ENCODE measurements around the gene MC2R.

MC2R gene

DNA sequence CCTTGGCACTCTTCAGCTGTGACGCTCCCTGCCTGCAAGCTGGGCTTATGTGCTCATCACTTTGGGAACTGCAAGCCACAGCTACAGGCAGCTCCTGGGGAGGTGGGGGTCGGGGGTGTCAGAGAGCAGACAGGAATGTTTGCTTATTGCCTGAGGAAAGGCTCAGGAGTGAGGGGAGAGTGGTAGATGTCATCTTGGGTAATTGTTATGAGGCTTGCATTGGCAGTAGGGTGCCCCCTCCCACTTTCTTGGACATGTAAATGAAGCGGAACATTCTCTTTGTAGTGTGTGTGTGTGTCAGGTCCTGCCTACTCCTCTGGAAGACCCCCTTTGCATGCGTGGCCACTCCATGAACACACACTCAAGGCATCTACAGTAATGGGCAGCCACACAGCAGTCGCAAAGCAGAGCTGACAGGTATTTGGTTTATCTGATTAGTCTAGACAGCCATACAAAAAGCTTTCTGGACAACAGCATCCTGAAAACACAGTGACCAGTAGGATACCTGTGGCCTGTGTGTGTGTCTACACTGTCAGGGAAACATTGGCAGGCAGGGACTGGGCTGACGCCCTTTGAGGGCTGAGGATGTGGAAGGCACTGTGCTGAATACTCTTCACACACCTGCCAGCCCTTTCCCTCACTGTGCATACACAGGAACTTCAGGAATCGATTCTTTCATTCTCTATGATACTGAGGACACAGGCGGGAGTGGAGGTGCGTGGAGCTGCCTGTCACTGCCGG, 17.1 kb upstream of the MC2R start:
- Histone ChIP-seq H2AK5ac (ENCODE audit: low read length) (no peak overlapping the region), H3K79me1 (ENCODE audit: low read length) (no peaks in the 10 kb centered on the region), H3K27me3 (ENCODE audit: insufficient read depth, low read length, poor library complexity) (no peaks in the 10 kb centered on the region), H3K23ac (ENCODE audit: low read length) (no peak overlapping the region), H3K27ac (ENCODE audit: low read depth, low read length) (no peak overlapping the region), H3K4me3 (ENCODE audit: low read length) (no peak overlapping the region), H3K56ac (ENCODE audit: low read length) (no peak overlapping the region), H2BK120ac (ENCODE audit: low read depth, low read length) (no peak overlapping the region), H3K36me3 (ENCODE audit: control insufficient read depth, insufficient read depth, low read length) (no peaks in the 10 kb centered on the region), H2BK15ac (replicated peaks; ENCODE audit: low read depth) (no peak overlapping the region), H4K5ac (ENCODE audit: low read length) (no peak overlapping the region), H4K8ac (ENCODE audit: low read depth, low read length) (no peak overlapping the region), H3K9ac (ENCODE audit: low read length) (no peak overlapping the region), H3K79me2 (ENCODE audit: control insufficient read depth, insufficient read depth, low read length) (no peaks in the 10 kb centered on the region), H3K18ac (ENCODE audit: low read length) (no peak overlapping the region), H2BK5ac (ENCODE audit: low read length) (no peak overlapping the region), H3K4me1 (ENCODE audit: control insufficient read depth, low read depth, low read length) (no peaks in the 10 kb centered on the region), H3K4me2 (ENCODE audit: low read length) (no peak overlapping the region), H3K4ac (ENCODE audit: low read depth, low read length) (no peak overlapping the region)
- DNase-seq: peak; percentile 28
- no CpG with 5 or more reads among the region's 10 CpGs for WGBS (ENCODE audit: extremely low coverage, insufficient coverage, low lambda C conversion rate)

DNA sequence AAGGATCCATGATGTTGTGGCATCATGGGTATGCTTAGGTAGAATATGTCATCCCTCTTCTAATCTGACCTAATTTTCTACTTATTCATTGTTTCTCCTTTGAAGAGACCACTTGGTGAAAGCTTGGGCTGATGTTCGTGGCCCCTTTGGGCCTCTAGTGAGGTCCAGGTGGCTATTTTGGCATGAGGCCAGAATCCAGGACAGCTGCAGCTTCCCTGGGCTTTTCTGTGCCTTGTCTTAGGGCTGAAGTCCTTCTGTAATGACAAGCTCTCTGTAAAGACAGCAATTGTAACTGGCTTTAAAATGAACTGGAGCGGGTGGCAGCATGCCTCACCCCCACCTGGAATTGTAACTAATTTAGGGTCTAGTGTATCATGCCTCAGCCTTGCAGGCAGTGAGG, 15.6 kb upstream of the MC2R start:
- Histone ChIP-seq H3K36me3 (ENCODE audit: control insufficient read depth, insufficient read depth, low read length) (no peaks in the 10 kb centered on the region), H3K79me1 (ENCODE audit: low read length) (no peaks in the 10 kb centered on the region), H3K56ac (ENCODE audit: low read length) (no peak overlapping the region), H3K23ac (ENCODE audit: low read length) (no peak overlapping the region), H3K27ac (ENCODE audit: low read depth, low read length) (no peak overlapping the region), H2BK5ac (ENCODE audit: low read length) (no peak overlapping the region), H2BK120ac (ENCODE audit: low read depth, low read length) (no peak overlapping the region), H3K4ac (ENCODE audit: low read depth, low read length) (no peak overlapping the region), H3K27me3 (ENCODE audit: insufficient read depth, low read length, poor library complexity) (no peaks in the 10 kb centered on the region), H3K9ac (ENCODE audit: low read length) (no peak overlapping the region), H2AK5ac (ENCODE audit: low read length) (no peak overlapping the region), H3K18ac (ENCODE audit: low read length) (no peak overlapping the region), H3K4me1 (ENCODE audit: control insufficient read depth, low read depth, low read length) (no peaks in the 10 kb centered on the region), H4K8ac (ENCODE audit: low read depth, low read length) (no peak overlapping the region), H3K4me3 (ENCODE audit: low read length) (no peak overlapping the region), H2BK15ac (replicated peaks; ENCODE audit: low read depth) (no peak overlapping the region), H3K4me2 (ENCODE audit: low read length) (no peak overlapping the region), H3K79me2 (ENCODE audit: control insufficient read depth, insufficient read depth, low read length) (no peaks in the 10 kb centered on the region), H4K5ac (ENCODE audit: low read length) (no peak overlapping the region)
- no CpG with 5 or more reads among the region's 2 CpGs for WGBS (ENCODE audit: extremely low coverage, insufficient coverage, low lambda C conversion rate)
- no peak for DNase-seq

GRCh38 chr18:13923221-13923620, 7.9 kb upstream of the MC2R start:
- DNase-seq: no peak
- no peak overlapping the region for H4K5ac ChIP-seq (ENCODE audit: low read length)
- H2BK15ac ChIP-seq (replicated peaks; ENCODE audit: low read depth): no peak overlapping the region
- no peaks in the 10 kb centered on the region for H3K36me3 ChIP-seq (ENCODE audit: control insufficient read depth, insufficient read depth, low read length)
- whole genome bisulfite sequencing (ENCODE audit: extremely low coverage, insufficient coverage, low lambda C conversion rate): no CpG with 5 or more reads among the region's 3 CpGs
- H3K79me2 ChIP-seq (ENCODE audit: control insufficient read depth, insufficient read depth, low read length): no peaks in the 10 kb centered on the region
- H2BK5ac ChIP-seq (ENCODE audit: low read length): no peak overlapping the region
- H2BK120ac ChIP-seq (ENCODE audit: low read depth, low read length): no peak overlapping the region
- no peak overlapping the region for H3K4me3 ChIP-seq (ENCODE audit: low read length)
- no peak overlapping the region for H3K23ac ChIP-seq (ENCODE audit: low read length)
- no peaks in the 10 kb centered on the region for H3K79me1 ChIP-seq (ENCODE audit: low read length)
- no peak overlapping the region for H3K18ac ChIP-seq (ENCODE audit: low read length)
- H3K4me1 ChIP-seq (ENCODE audit: control insufficient read depth, low read depth, low read length): no peaks in the 10 kb centered on the region
- H3K27ac ChIP-seq (ENCODE audit: low read depth, low read length): no peak overlapping the region
- H3K4me2 ChIP-seq (ENCODE audit: low read length): no peak overlapping the region
- H3K9ac ChIP-seq (ENCODE audit: low read length): no peak overlapping the region
- no peak overlapping the region for H4K8ac ChIP-seq (ENCODE audit: low read depth, low read length)
- H3K27me3 ChIP-seq (ENCODE audit: insufficient read depth, low read length, poor library complexity): no peaks in the 10 kb centered on the region
- no peak overlapping the region for H2AK5ac ChIP-seq (ENCODE audit: low read length)
- no peak overlapping the region for H3K4ac ChIP-seq (ENCODE audit: low read depth, low read length)
- no peak overlapping the region for H3K56ac ChIP-seq (ENCODE audit: low read length)

GRCh38 chr18:13918898-13919297, 3.6 kb upstream of the MC2R start:
- DNase-seq: no peak
- no peaks in the 10 kb centered on the region for H3K79me1 ChIP-seq (ENCODE audit: low read length)
- H3K4ac ChIP-seq (ENCODE audit: low read depth, low read length): no peak overlapping the region
- no peak overlapping the region for H4K5ac ChIP-seq (ENCODE audit: low read length)
- WGBS (ENCODE audit: extremely low coverage, insufficient coverage, low lambda C conversion rate): no CpG with 5 or more reads among the region's 8 CpGs
- no peaks in the 10 kb centered on the region for H3K36me3 ChIP-seq (ENCODE audit: control insufficient read depth, insufficient read depth, low read length)
- H3K23ac ChIP-seq (ENCODE audit: low read length): no peak overlapping the region
- H3K4me2 ChIP-seq (ENCODE audit: low read length): no peak overlapping the region
- H3K4me1 ChIP-seq (ENCODE audit: control insufficient read depth, low read depth, low read length): no peaks in the 10 kb centered on the region
- no peaks in the 10 kb centered on the region for H3K27me3 ChIP-seq (ENCODE audit: insufficient read depth, low read length, poor library complexity)
- no peak overlapping the region for H3K18ac ChIP-seq (ENCODE audit: low read length)
- H2BK120ac ChIP-seq (ENCODE audit: low read depth, low read length): no peak overlapping the region
- no peak overlapping the region for H2BK5ac ChIP-seq (ENCODE audit: low read length)
- H4K8ac ChIP-seq (ENCODE audit: low read depth, low read length): no peak overlapping the region
- H2AK5ac ChIP-seq (ENCODE audit: low read length): no peak overlapping the region
- H3K4me3 ChIP-seq (ENCODE audit: low read length): no peak overlapping the region
- no peak overlapping the region for H3K27ac ChIP-seq (ENCODE audit: low read depth, low read length)
- no peak overlapping the region for H3K9ac ChIP-seq (ENCODE audit: low read length)
- H2BK15ac ChIP-seq (replicated peaks; ENCODE audit: low read depth): no peak overlapping the region
- no peak overlapping the region for H3K56ac ChIP-seq (ENCODE audit: low read length)
- H3K79me2 ChIP-seq (ENCODE audit: control insufficient read depth, insufficient read depth, low read length): no peaks in the 10 kb centered on the region

DNA sequence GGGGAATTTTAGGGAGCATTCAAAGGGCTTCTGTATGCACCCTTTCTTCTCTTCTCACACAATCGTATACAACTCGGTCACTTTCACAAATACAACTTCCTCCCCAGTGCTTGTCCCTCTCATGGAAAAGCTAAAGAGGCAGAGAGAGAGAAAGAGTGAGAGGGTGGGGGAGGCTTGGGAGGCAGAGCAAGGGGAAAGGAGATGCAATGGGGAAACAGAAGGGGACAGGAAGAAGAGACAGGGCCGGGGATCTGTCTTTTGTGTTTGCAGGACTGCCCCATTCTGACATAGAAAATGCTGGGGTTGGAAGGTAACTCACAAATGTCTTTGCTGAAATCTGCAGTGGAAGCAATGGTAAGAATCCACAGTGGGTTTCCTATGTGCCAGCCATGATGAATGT, 2.1 kb upstream of the MC2R start:
- no peaks in the 10 kb centered on the region for H3K36me3 ChIP-seq (ENCODE audit: control insufficient read depth, insufficient read depth, low read length)
- H4K8ac ChIP-seq (ENCODE audit: low read depth, low read length): no peak overlapping the region
- no peak overlapping the region for H3K4me3 ChIP-seq (ENCODE audit: low read length)
- H3K4me2 ChIP-seq (ENCODE audit: low read length): no peak overlapping the region
- no peak overlapping the region for H3K18ac ChIP-seq (ENCODE audit: low read length)
- no peak overlapping the region for H2BK15ac ChIP-seq (replicated peaks; ENCODE audit: low read depth)
- no peak overlapping the region for H2BK5ac ChIP-seq (ENCODE audit: low read length)
- WGBS (ENCODE audit: extremely low coverage, insufficient coverage, low lambda C conversion rate): no CpG with 5 or more reads among the region's 3 CpGs
- no peaks in the 10 kb centered on the region for H3K4me1 ChIP-seq (ENCODE audit: control insufficient read depth, low read depth, low read length)
- H3K27me3 ChIP-seq (ENCODE audit: insufficient read depth, low read length, poor library complexity): no peaks in the 10 kb centered on the region
- H3K79me2 ChIP-seq (ENCODE audit: control insufficient read depth, insufficient read depth, low read length): no peaks in the 10 kb centered on the region
- no peak overlapping the region for H3K4ac ChIP-seq (ENCODE audit: low read depth, low read length)
- no peak overlapping the region for H2BK120ac ChIP-seq (ENCODE audit: low read depth, low read length)
- H3K9ac ChIP-seq (ENCODE audit: low read length): no peak overlapping the region
- no peak overlapping the region for H3K23ac ChIP-seq (ENCODE audit: low read length)
- no peak overlapping the region for H3K56ac ChIP-seq (ENCODE audit: low read length)
- H2AK5ac ChIP-seq (ENCODE audit: low read length): no peak overlapping the region
- DNase-seq: no peak
- no peaks in the 10 kb centered on the region for H3K79me1 ChIP-seq (ENCODE audit: low read length)
- no peak overlapping the region for H3K27ac ChIP-seq (ENCODE audit: low read depth, low read length)
- no peak overlapping the region for H4K5ac ChIP-seq (ENCODE audit: low read length)

DNA sequence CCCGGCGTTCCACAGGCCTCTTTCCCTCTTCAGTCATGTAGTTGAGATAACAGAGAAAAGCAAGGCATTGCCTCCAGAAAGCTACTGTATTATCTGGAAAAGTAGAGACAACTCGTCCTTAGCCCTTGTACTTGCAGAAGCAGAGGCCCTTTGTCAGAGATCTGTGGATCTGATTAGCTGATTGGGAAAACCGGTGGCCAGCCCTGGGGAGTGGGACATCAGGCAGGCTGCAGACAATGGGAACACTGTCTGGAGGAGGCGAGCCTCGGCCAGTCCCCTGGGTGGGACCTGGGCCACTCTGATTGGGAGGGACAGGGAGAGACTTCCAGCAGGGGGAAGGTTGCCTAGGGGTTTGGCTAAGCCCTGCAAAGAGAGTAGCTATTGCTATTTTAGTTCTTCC, 1.2 kb upstream of the MC2R start:
- Histone ChIP-seq H3K79me2 (ENCODE audit: control insufficient read depth, insufficient read depth, low read length) (no peaks in the 10 kb centered on the region), H3K56ac (ENCODE audit: low read length) (no peak overlapping the region), H3K79me1 (ENCODE audit: low read length) (no peaks in the 10 kb centered on the region), H3K27me3 (ENCODE audit: insufficient read depth, low read length, poor library complexity) (no peaks in the 10 kb centered on the region), H4K5ac (ENCODE audit: low read length) (no peak overlapping the region), H2AK5ac (ENCODE audit: low read length) (no peak overlapping the region), H3K36me3 (ENCODE audit: control insufficient read depth, insufficient read depth, low read length) (no peaks in the 10 kb centered on the region), H4K8ac (ENCODE audit: low read depth, low read length) (no peak overlapping the region), H3K27ac (ENCODE audit: low read depth, low read length) (no peak overlapping the region), H3K4me2 (ENCODE audit: low read length) (no peak overlapping the region), H3K9ac (ENCODE audit: low read length) (no peak overlapping the region), H3K4ac (ENCODE audit: low read depth, low read length) (no peak overlapping the region), H3K18ac (ENCODE audit: low read length) (no peak overlapping the region), H3K23ac (ENCODE audit: low read length) (no peak overlapping the region), H3K4me3 (ENCODE audit: low read length) (no peak overlapping the region), H3K4me1 (ENCODE audit: control insufficient read depth, low read depth, low read length) (no peaks in the 10 kb centered on the region), H2BK120ac (ENCODE audit: low read depth, low read length) (no peak overlapping the region), H2BK5ac (ENCODE audit: low read length) (no peak overlapping the region), H2BK15ac (replicated peaks; ENCODE audit: low read depth) (no peak overlapping the region)
- no CpG with 5 or more reads among the region's 6 CpGs for WGBS (ENCODE audit: extremely low coverage, insufficient coverage, low lambda C conversion rate)
- peak; percentile 42 for DNase-seq

Data from mesendoderm (in vitro differentiated cells).